Measurements from ENCODE around the gene ADARB2.
"Not testable (repeated sequence)": the region's sequence is repeated elsewhere in the genome, so short reads cannot be mapped to it uniquely, and the experiment has no call there.

ADARB2 gene

GRCh38 chr10:1267568-1267967, 469.8 kb downstream of the ADARB2 start:
- DNase-seq = no peak

GRCh38 chr10:1267148-1267547, 470.2 kb downstream of the ADARB2 start:
- DNase-seq = no peak

- DNase-seq = no peak
These were observed 471.1 kb downstream of the ADARB2 start for GRCh38 chr10:1266033-1266802.

- DNase-seq = no peak
These were observed 473.3 kb downstream of the ADARB2 start for GRCh38 chr10:1264001-1264400.

GRCh38 chr10:1257274-1257673, 480.1 kb downstream of the ADARB2 start:
- no peak for DNase-seq

GRCh38 chr10:1256432-1256725, 480.9 kb downstream of the ADARB2 start:
- DNase-seq = no peak

GRCh38 chr10:1255600-1256431, 481.5 kb downstream of the ADARB2 start:
- DNase-seq = no peak

GRCh38 chr10:1255118-1255517, 482.2 kb downstream of the ADARB2 start:
- DNase-seq = no peak

GRCh38 chr10:1253523-1254353, 483.6 kb downstream of the ADARB2 start:
- DNase-seq = no peak

- no peak for DNase-seq
These were observed 485.6 kb downstream of the ADARB2 start for GRCh38 chr10:1251769-1252168.

- DNase-seq = no peak
These were observed 488.0 kb downstream of the ADARB2 start for GRCh38 chr10:1249142-1249920.

- DNase-seq = not testable (repeated sequence)
These were observed 489.1 kb downstream of the ADARB2 start for GRCh38 chr10:1248262-1248630.

GRCh38 chr10:1247598-1248261, 489.6 kb downstream of the ADARB2 start:
- no peak for DNase-seq

- DNase-seq = no peak
These were observed 492.8 kb downstream of the ADARB2 start for GRCh38 chr10:1244493-1244892.

- DNase-seq = no peak
These were observed 493.7 kb downstream of the ADARB2 start for GRCh38 chr10:1243486-1244234.

GRCh38 chr10:1242975-1243374, 494.4 kb downstream of the ADARB2 start:
- DNase-seq = no peak

- DNase-seq = no peak
These were observed 495.1 kb downstream of the ADARB2 start for GRCh38 chr10:1241973-1242935.

- DNase-seq = no peak
These were observed 495.9 kb downstream of the ADARB2 start for GRCh38 chr10:1241322-1241890.

GRCh38 chr10:1240341-1240775, 497.0 kb downstream of the ADARB2 start:
- no peak for DNase-seq

GRCh38 chr10:1233031-1233430, 504.3 kb downstream of the ADARB2 start:
- no peak for DNase-seq
